K562 (cell line): ENCODE measurements around the gene DDX23. TPM values are rescaled to one million over a fixed set of nuclear protein-coding genes. Genes with fewer than 3 reads are reported as not detected.

Source experiments
- ATAC-seq: fragments of 200-7000 bp; cut with Tn5 transposase; 3 replicates; pipeline ENCODE4 v1.9.1; 2020; ENCODE audit warnings: moderate library complexity
- BruUV-seq: library from RNA; stranded (reverse); fragments of 400-500 nt; replicated peaks from 2 replicates; lab custom pipeline; 2021; lab: Mats Ljungman, UMichigan
- CTCF ChIA-PET: fragments of 300-600 bp; formaldehyde crosslinking; extraction: SDS; loops from one replicate; lab custom pipeline; 2021; ENCODE audit warnings: low intra/inter-chr PET ratio; lab: Yijun Ruan, JAX
- POLR2A ChIA-PET: fragments of 300-600, 350-650 bp; sonication (Branson Sonifier 250); formaldehyde crosslinking; extraction: SDS; loops from one replicate; lab custom pipeline; 2021; ENCODE audit warnings: antibody characterized with exemption, inconsistent platforms; lab: Yijun Ruan, JAX
- DNase-seq, 4 experiments: peaks; one replicate each; pipeline versions ENCODE4 v3.0.0 to v3.0.0-alpha.2; 2011 to 2018; ENCODE audit warnings: low spot score in 3 of 4, mixed read lengths in 3 of 4; ENCODE audit errors: extremely low read depth in 1 of 4
- FAIRE-seq: peaks from 2 replicates; lab custom pipeline; 2011; peaks lifted over from hg19 to GRCh38; lab: Jason Lieb, UNC
- H2AFZ ChIP-seq: 2 replicates; pipeline ENCODE4 v1.6.0; 2011; ENCODE audit warnings: low read depth, low read length, control low read depth, inconsistent platforms
- H3K27ac ChIP-seq: fragments of 200-600 bp; 3 replicates; pipeline ENCODE4 v1.8.0; 2011; ENCODE audit warnings: low read depth, mild to moderate bottlenecking, control low read depth, inconsistent platforms, low read length, moderate library complexity, mixed read lengths; ENCODE audit errors: extremely low read depth
- H3K27me3 ChIP-seq, 2 experiments: fragments of 300-600 bp in 1 of 2; 2 replicates in 1 of 2; 3 replicates in 1 of 2; pipeline versions ENCODE4 v1.6.0 to v1.8.0; 2011; ENCODE audit warnings: inconsistent platforms in 2 of 2, low read length in 2 of 2, mild to moderate bottlenecking in 1 of 2, mixed read lengths in 1 of 2, moderate library complexity in 1 of 2; ENCODE audit not compliant: control insufficient read depth in 2 of 2, insufficient read depth in 2 of 2
- H3K36me3 ChIP-seq: fragments of 300-600 bp; 3 replicates; pipeline ENCODE4 v1.8.0; 2011; ENCODE audit warnings: mild to moderate bottlenecking, low read length, inconsistent platforms; ENCODE audit not compliant: control insufficient read depth, insufficient read depth
- H3K4me1 ChIP-seq, 2 experiments: fragments of 200-600 bp in 1 of 2; replicated peaks in 1 of 2; 2 replicates in 1 of 2; 3 replicates in 1 of 2; pipeline versions ENCODE4 v1.5.1 to v1.8.0; 2011; ENCODE audit warnings: inconsistent platforms in 2 of 2, low read length in 2 of 2, mild to moderate bottlenecking in 1 of 2, mixed read lengths in 1 of 2, moderate library complexity in 1 of 2; ENCODE audit not compliant: control insufficient read depth in 2 of 2, insufficient read depth in 2 of 2
- H3K4me2 ChIP-seq: 2 replicates; pipeline ENCODE4 v1.6.1; 2011; ENCODE audit warnings: low read length, control low read depth, inconsistent platforms, mixed read lengths; ENCODE audit not compliant: insufficient read depth
- H3K4me3 ChIP-seq: fragments of 200-600 bp; sonication (generic), shearing (Covaris generic); 2 replicates; pipeline ENCODE4 v1.5.1; 2016; ENCODE audit warnings: control low read depth, inconsistent platforms
- H3K79me2 ChIP-seq: fragments of 200-600 bp; 3 replicates; pipeline ENCODE4 v1.8.0; 2011; ENCODE audit warnings: low read length, inconsistent platforms; ENCODE audit not compliant: control insufficient read depth, insufficient read depth
- H3K9ac ChIP-seq, 2 experiments: 2 replicates each; pipeline versions ENCODE4 v1.6.0 to v1.6.1; 2011; ENCODE audit warnings: low read depth in 2 of 2, low read length in 2 of 2, control low read depth in 1 of 2, inconsistent platforms in 1 of 2, mild to moderate bottlenecking in 1 of 2, mixed read lengths in 1 of 2; ENCODE audit not compliant: insufficient read depth in 1 of 2
- H3K9me1 ChIP-seq: one replicate; pipeline ENCODE4 v1.6.0; 2011; ENCODE audit warnings: inconsistent platforms, mild to moderate bottlenecking, low read length, moderate library complexity; ENCODE audit not compliant: control insufficient read depth, insufficient read depth
- H3K9me3 ChIP-seq: replicated peaks from 2 replicates; pipeline ENCODE4 v1.5.1; 2011; ENCODE audit warnings: low read depth, low read length, inconsistent platforms; ENCODE audit not compliant: control insufficient read depth, insufficient read depth
- H4K20me1 ChIP-seq: replicated peaks from 2 replicates; pipeline ENCODE4 v1.6.1; 2011; ENCODE audit warnings: low read length, inconsistent platforms, mixed read lengths; ENCODE audit not compliant: control insufficient read depth, insufficient read depth
- ARNT ChIP-seq, 2 experiments: fragments of 450-650 bp; IDR thresholded peaks; 2 replicates each; pipeline ENCODE4 v1.6.1; 2016; ENCODE audit warnings: mild to moderate bottlenecking in 1 of 2
- RBM25 ChIP-seq: fragments of 200-400 bp; formaldehyde crosslinking; IDR thresholded peaks from 2 replicates; pipeline ENCODE4 v1.6.1; 2018; ENCODE audit warnings: low read length, low read depth, moderate library complexity; ENCODE audit not compliant: severe bottlenecking
- ZNF398 ChIP-seq: fragments of 250-450 bp; sonication (Bioruptor Pico); IDR thresholded peaks from 2 replicates; pipeline ENCODE4 v1.8.0; 2021; ENCODE audit warnings: moderate library complexity, mild to moderate bottlenecking, inconsistent platforms
- ZNF699 ChIP-seq: fragments of 250-450 bp; sonication (Bioruptor Pico); IDR thresholded peaks from 2 replicates; pipeline ENCODE4 v1.8.0; 2021; ENCODE audit warnings: mild to moderate bottlenecking, moderate library complexity; ENCODE audit not compliant: insufficient replicate concordance
- WGBS: fragments of 100-300 bp; shearing (Covaris generic); methylation state at CpG from one replicate; pipeline ENCODE4 v1.1.6; 2016; ENCODE audit warnings: low coverage, mixed read lengths; ENCODE audit not compliant: insufficient coverage; ENCODE audit errors: missing lambda C conversion rate; 5-methylcytosine and 5-hydroxymethylcytosine counted together
- in situ Hi-C: fragments of 300-500 bp; cut with MboI; formaldehyde crosslinking; loops from 4 replicates; pipeline ENCODE4 v1.15.0; 2018; ENCODE audit warnings: inconsistent platforms, mixed read lengths
- intact Hi-C: fragments of 100-400 bp; cut with micrococcal nuclease; formaldehyde crosslinking; loops from 2 replicates; pipeline ENCODE4 v1.14.2; 2022
- polyA plus RNA-seq, 8 experiments: library from polyadenylated mRNA; depleted of rRNA in 4 of 8; stranded (reverse) in 5 of 8; unstranded in 3 of 8; fragments of >200 nt; fragmentation: Nextera tagmentation in 2 of 8; fragmentation: Illumina TruSeq in 1 of 8; extraction: Ambion mirVana in 2 of 8; extraction: Trizol in 1 of 8; gene quantifications; 2 replicates each; pipeline versions ENCODE4 v1.2.1 to v1.2.3, GENCODE V29; 2011 to 2014; ENCODE audit warnings: inconsistent platforms in 1 of 8, missing spikeins in 1 of 8
- total RNA-seq, 7 experiments: library from RNA; depleted of rRNA in 6 of 7; stranded (reverse); fragments of >200 nt in 6 of 7; fragmentation: Illumina TruSeq in 2 of 7; extraction: Trizol in 2 of 7; gene quantifications; 2 replicates each; pipeline versions ENCODE4 v1.2.1 to v1.2.3, GENCODE V29; 2011 to 2021; ENCODE audit warnings: low replicate concordance in 1 of 7
- TF ChIP-seq, protein P1 (sequence below): sonication (generic); formaldehyde crosslinking; IDR thresholded peaks from 2 replicates; pipeline ENCODE4 v1.8.0; 2023; ENCODE audit warnings: mild to moderate bottlenecking, missing genetic modification reagents

DDX23 gene
- total and polyA plus RNA-seq, 9 of the 15 experiments (the other 6 are each of a cell fraction or from before 2014, with no cell fraction given), result 32.4 to 138 (median 104) TPM

DNA sequence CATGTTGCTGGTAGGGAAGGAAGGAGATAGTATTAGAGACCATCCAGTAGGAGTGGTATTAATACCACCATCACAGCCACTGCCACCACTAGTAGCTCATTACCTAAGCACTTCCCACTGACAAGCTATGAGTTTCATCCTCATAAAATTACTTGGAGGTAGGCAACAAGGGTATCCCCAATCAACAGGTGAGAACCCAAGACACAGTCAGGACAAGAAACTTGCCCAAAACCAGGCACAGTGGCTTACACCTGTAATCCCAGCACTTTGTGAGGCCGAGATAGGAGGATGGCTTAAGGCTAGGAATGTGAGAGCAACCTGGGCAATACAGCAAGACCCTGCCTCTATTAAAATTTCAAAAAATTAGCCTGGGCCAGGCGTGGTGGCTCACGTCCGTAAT, 68.5 kb downstream of the DDX23 start:
- intact Hi-C loops, result no loop called here
- H3K79me2 ChIP-seq, result no peaks in the 10 kb centered on the region
- peaks cover 4% of the 10 kb centered on the region; the same call in 1 of the 2 replicates for H4K20me1 ChIP-seq
- 0% methylated on average over 4 of the region's 4 CpGs for WGBS
- no peak overlapping the region for H3K9ac ChIP-seq
- H3K27ac ChIP-seq, result no peak overlapping the region
- in situ Hi-C loops, result loop anchor here (25.0 kb wide), 1 partner anchor 246 kb away; the partner anchor contains the start of gene OR8S1
- no peaks in the 10 kb centered on the region for H3K36me3 ChIP-seq
- TF ChIP-seq, protein P1, sequence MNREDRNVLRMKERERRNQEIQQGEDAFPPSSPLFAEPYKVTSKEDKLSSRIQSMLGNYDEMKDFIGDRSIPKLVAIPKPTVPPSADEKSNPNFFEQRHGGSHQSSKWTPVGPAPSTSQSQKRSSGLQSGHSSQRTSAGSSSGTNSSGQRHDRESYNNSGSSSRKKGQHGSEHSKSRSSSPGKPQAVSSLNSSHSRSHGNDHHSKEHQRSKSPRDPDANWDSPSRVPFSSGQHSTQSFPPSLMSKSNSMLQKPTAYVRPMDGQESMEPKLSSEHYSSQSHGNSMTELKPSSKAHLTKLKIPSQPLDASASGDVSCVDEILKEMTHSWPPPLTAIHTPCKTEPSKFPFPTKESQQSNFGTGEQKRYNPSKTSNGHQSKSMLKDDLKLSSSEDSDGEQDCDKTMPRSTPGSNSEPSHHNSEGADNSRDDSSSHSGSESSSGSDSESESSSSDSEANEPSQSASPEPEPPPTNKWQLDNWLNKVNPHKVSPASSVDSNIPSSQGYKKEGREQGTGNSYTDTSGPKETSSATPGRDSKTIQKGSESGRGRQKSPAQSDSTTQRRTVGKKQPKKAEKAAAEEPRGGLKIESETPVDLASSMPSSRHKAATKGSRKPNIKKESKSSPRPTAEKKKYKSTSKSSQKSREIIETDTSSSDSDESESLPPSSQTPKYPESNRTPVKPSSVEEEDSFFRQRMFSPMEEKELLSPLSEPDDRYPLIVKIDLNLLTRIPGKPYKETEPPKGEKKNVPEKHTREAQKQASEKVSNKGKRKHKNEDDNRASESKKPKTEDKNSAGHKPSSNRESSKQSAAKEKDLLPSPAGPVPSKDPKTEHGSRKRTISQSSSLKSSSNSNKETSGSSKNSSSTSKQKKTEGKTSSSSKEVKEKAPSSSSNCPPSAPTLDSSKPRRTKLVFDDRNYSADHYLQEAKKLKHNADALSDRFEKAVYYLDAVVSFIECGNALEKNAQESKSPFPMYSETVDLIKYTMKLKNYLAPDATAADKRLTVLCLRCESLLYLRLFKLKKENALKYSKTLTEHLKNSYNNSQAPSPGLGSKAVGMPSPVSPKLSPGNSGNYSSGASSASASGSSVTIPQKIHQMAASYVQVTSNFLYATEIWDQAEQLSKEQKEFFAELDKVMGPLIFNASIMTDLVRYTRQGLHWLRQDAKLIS (CRISPR knock-in tag), result no peak
- TF ChIP-seq RBM25, result no peak
- TF ChIP-seq ARNT (IDR thresholded peaks at IDR 0.05), result no peak
- no peak for TF ChIP-seq ZNF398 (CRISPR knock-in tag)
- TF ChIP-seq ZNF699 (CRISPR knock-in tag), result no peak
- ATAC-seq, result no peak
- FAIRE-seq, result no peak
- ChIA-PET POLR2A (no interaction called here), CTCF (no interaction called here)
- H3K27me3 ChIP-seq, result peaks cover 31 to 67% of the 10 kb centered on the region in 2 experiments
- H3K9me1 ChIP-seq, result no peaks in the 10 kb centered on the region
- H3K4me2 ChIP-seq, result no peak overlapping the region
- no peak overlapping the region for H3K4me3 ChIP-seq
- H3K9me3 ChIP-seq, result no peaks in the 10 kb centered on the region
- peaks cover 0 to 9% of the 10 kb centered on the region in 2 experiments; a peak in 3 of 5 replicates for H3K4me1 ChIP-seq
- BruUV-seq, result no TSS peak
- DNase-seq, result no peak
- H2AFZ ChIP-seq, result no peak overlapping the region
